EL (cell line): ENCODE results near the gene SLC7A6OS.
"Not testable (repeated sequence)": the region's sequence is repeated elsewhere in the genome, so short reads cannot be mapped to it uniquely, and the experiment has no call there.

ENCODE experiments used
- DNase-seq: peaks from one replicate; pipeline ENCODE4 v3.0.0-alpha.2; 2016

SLC7A6OS gene

GRCh38 chr16:68297908-68298307, 12.8 kb downstream of the SLC7A6OS start:
- peak; percentile 18 for DNase-seq

- DNase-seq, result no peak
Observed at GRCh38 chr16:68296693-68297092, 14.1 kb downstream of the SLC7A6OS start.

- DNase-seq, result no peak
Observed at GRCh38 chr16:68296291-68296690, 14.5 kb downstream of the SLC7A6OS start.

GRCh38 chr16:68292425-68292824, 18.3 kb downstream of the SLC7A6OS start:
- no peak for DNase-seq

GRCh38 chr16:68291227-68291626, 19.5 kb downstream of the SLC7A6OS start:
- no peak for DNase-seq

- no peak for DNase-seq
Observed at GRCh38 chr16:68290450-68290849, 20.3 kb downstream of the SLC7A6OS start.

- DNase-seq, result peak; percentile 60
Observed at GRCh38 chr16:68289621-68290329, 21.0 kb downstream of the SLC7A6OS start.

- no peak for DNase-seq
Observed at GRCh38 chr16:68289202-68289601, 21.5 kb downstream of the SLC7A6OS start.

GRCh38 chr16:68288796-68289195, 21.9 kb downstream of the SLC7A6OS start:
- DNase-seq, result not testable (repeated sequence)

- DNase-seq, result no peak
Observed at GRCh38 chr16:68288252-68288650, 22.5 kb downstream of the SLC7A6OS start.

- DNase-seq, result peak; percentile 95
Observed at GRCh38 chr16:68287276-68288251, 23.2 kb downstream of the SLC7A6OS start.

- DNase-seq, result no peak
Observed at GRCh38 chr16:68286153-68287074, 24.3 kb downstream of the SLC7A6OS start.

- DNase-seq, result no peak
Observed at GRCh38 chr16:68285683-68286082, 25.1 kb downstream of the SLC7A6OS start.

GRCh38 chr16:68284847-68285246, 25.9 kb downstream of the SLC7A6OS start:
- no peak for DNase-seq

- DNase-seq, result no peak
Observed at GRCh38 chr16:68283801-68284598, 26.7 kb downstream of the SLC7A6OS start.

GRCh38 chr16:68283346-68283745, 27.4 kb downstream of the SLC7A6OS start:
- DNase-seq, result no peak

GRCh38 chr16:68282064-68282452, 28.7 kb downstream of the SLC7A6OS start:
- no peak for DNase-seq

GRCh38 chr16:68281368-68282063, 29.2 kb downstream of the SLC7A6OS start:
- DNase-seq, result no peak

GRCh38 chr16:68279726-68280558, 30.8 kb downstream of the SLC7A6OS start:
- DNase-seq, result no peak

- no peak for DNase-seq
Observed at GRCh38 chr16:68276223-68276622, 34.5 kb downstream of the SLC7A6OS start.
